LNCaP clone FGC (cell line): ENCODE data around the gene RAB7A.

Experiments used
- DNase-seq: peaks from one replicate; pipeline ENCODE4 v3.0.0-alpha.2; 2011; ENCODE audit warnings: low read depth
- H3K4me3 ChIP-seq: 2 replicates; pipeline ENCODE4 v1.5.1; 2011; ENCODE audit warnings: mild to moderate bottlenecking, low read depth, low read length, control low read depth
- CTCF ChIP-seq: IDR thresholded peaks from 2 replicates; pipeline ENCODE4 v1.5.1; 2012; ENCODE audit warnings: mild to moderate bottlenecking; ENCODE audit not compliant: control insufficient read depth, insufficient read depth; ENCODE audit errors: extremely low read depth

Gene RAB7A

GRCh38 chr3:128753715-128754114, 27.7 kb downstream of the RAB7A start:
- TF ChIP-seq CTCF: no peak
- DNase-seq: no peak

GRCh38 chr3:128760042-128760441, 34.1 kb downstream of the RAB7A start:
- H3K4me3 ChIP-seq: no peak overlapping the region
- TF ChIP-seq CTCF: no peak
- no peak for DNase-seq

More at GRCh38 chr3:128753715-128754114, 27.7 kb downstream of the RAB7A start:
- no peak overlapping the region for H3K4me3 ChIP-seq

- H3K4me3 ChIP-seq: no peak overlapping the region
- no peak for TF ChIP-seq CTCF
- DNase-seq: no peak
Observed at GRCh38 chr3:128760881-128761280, 34.9 kb downstream of the RAB7A start.

- TF ChIP-seq CTCF: no peak
- DNase-seq: no peak
- H3K4me3 ChIP-seq: no peak overlapping the region
Observed at GRCh38 chr3:128761392-128761791, 35.4 kb downstream of the RAB7A start.

GRCh38 chr3:128763967-128764366, 38.0 kb downstream of the RAB7A start:
- no peak for DNase-seq
- no peak overlapping the region for H3K4me3 ChIP-seq
- no peak for TF ChIP-seq CTCF

- no peak for DNase-seq
- TF ChIP-seq CTCF: no peak
- no peak overlapping the region for H3K4me3 ChIP-seq
Observed at GRCh38 chr3:128764863-128765262, 38.9 kb downstream of the RAB7A start.

GRCh38 chr3:128767094-128767750, 41.2 kb downstream of the RAB7A start:
- no peak for TF ChIP-seq CTCF
- DNase-seq: no peak
- H3K4me3 ChIP-seq: no peak overlapping the region
